ENCODE measurements around the gene FSIP1. TPM values are rescaled to one million over a fixed set of nuclear protein-coding genes. Genes with fewer than 3 reads are reported as not detected.

The FSIP1 gene
- total and polyA plus RNA-seq, 9 of the 15 experiments (the other 6 are each of a cell fraction or from before 2014, with no cell fraction given): 0.07 to 0.51 (median 0.29) TPM

- H3K4me2 ChIP-seq (ENCODE audit: insufficient read depth, low read length): no peak overlapping the region
- BruUV-seq (replicated peaks): no TSS peak
- H3K4me1 ChIP-seq (replicated peaks in 1 of 2; ENCODE audit: control insufficient read depth in 2 of 2, insufficient read depth in 2 of 2, low read length in 2 of 2): no peaks in the 10 kb centered on the region; a peak in 2 of 5 replicates
- H3K79me2 ChIP-seq (ENCODE audit: control insufficient read depth, insufficient read depth, low read length): no peaks in the 10 kb centered on the region
- 29% methylated on average over 3 of the region's 3 CpGs for WGBS (ENCODE audit: insufficient coverage, low coverage, missing lambda C conversion rate)
- H3K9ac ChIP-seq (ENCODE audit: insufficient read depth in 1 of 2, low read depth in 2 of 2, low read length in 2 of 2): no peak overlapping the region
- POLR2A ChIA-PET: interaction anchor here (0.6 kb wide), 1 partner anchor 13 kb away, joined by 3 read pairs; no protein-coding TSS in a partner anchor
- H3K27me3 ChIP-seq (ENCODE audit: control insufficient read depth in 2 of 2, insufficient read depth in 2 of 2, low read length in 2 of 2): no peaks in the 10 kb centered on the region
- in situ Hi-C loops (cut with MboI) (no loop called here), intact Hi-C loops (cut with micrococcal nuclease) (no loop called here)
- CTCF ChIA-PET (ENCODE audit: low intra/inter-chr PET ratio): no interaction called here
- TF ChIP-seq NRF1 (conservative IDR thresholded peaks at IDR 0.05 in 1 of 2, IDR thresholded peaks at IDR 0.05 in 1 of 2) (no peak), CEBPB (tag; IDR thresholded peaks at IDR 0.05) (0 out of 2 replicates have a peak, but pooled peaks have one; percentile 9), ATF3 (IDR thresholded peaks at IDR 0.05) (peak; percentile 68), ATF3 (CRISPR knock-in tag; conservative IDR thresholded peaks at IDR 0.05) (no peak)
- no peaks in the 10 kb centered on the region for H3K36me3 ChIP-seq (ENCODE audit: control insufficient read depth, insufficient read depth, low read length)
- no peak for FAIRE-seq
- ATAC-seq: no peak
- DNase-seq (ENCODE audit: extremely low read depth in 1 of 4, low spot score in 3 of 4): no peak
- H3K27ac ChIP-seq (ENCODE audit: extremely low read depth, low read depth, low read length): no peak overlapping the region
- no peaks in the 10 kb centered on the region for H4K20me1 ChIP-seq (replicated peaks; ENCODE audit: control insufficient read depth, insufficient read depth, low read length)
- no peaks in the 10 kb centered on the region for H3K9me1 ChIP-seq (ENCODE audit: control insufficient read depth, insufficient read depth, low read length)
- no peaks in the 10 kb centered on the region for H3K9me3 ChIP-seq (replicated peaks; ENCODE audit: control insufficient read depth, insufficient read depth, low read depth, low read length)
- H2AFZ ChIP-seq (ENCODE audit: low read depth, low read length): no peak overlapping the region
- H3K4me3 ChIP-seq: no peak overlapping the region
Observed at GRCh38 chr15:39731266-39731665, 51.4 kb downstream of the FSIP1 start.

- H3K9me3 ChIP-seq (replicated peaks; ENCODE audit: control insufficient read depth, insufficient read depth, low read depth, low read length): no peaks in the 10 kb centered on the region
- no peak overlapping the region for H3K27ac ChIP-seq (ENCODE audit: extremely low read depth, low read depth, low read length)
- H3K27me3 ChIP-seq (ENCODE audit: control insufficient read depth in 2 of 2, insufficient read depth in 2 of 2, low read length in 2 of 2): no peaks in the 10 kb centered on the region
- H3K36me3 ChIP-seq (ENCODE audit: control insufficient read depth, insufficient read depth, low read length): no peaks in the 10 kb centered on the region
- DNase-seq (ENCODE audit: extremely low read depth in 1 of 4, low spot score in 3 of 4) (peak in 1 of 4 experiments; percentile 23), FAIRE-seq (peak; percentile 15), ATAC-seq (peak; percentile 53)
- ChIA-PET POLR2A (interaction anchor here (0.6 kb wide), 1 partner anchor 13 kb away, joined by 3 read pairs; no protein-coding TSS in a partner anchor), CTCF (ENCODE audit: low intra/inter-chr PET ratio) (no interaction called here)
- no peaks in the 10 kb centered on the region; a peak in 2 of 5 replicates for H3K4me1 ChIP-seq (replicated peaks in 1 of 2; ENCODE audit: control insufficient read depth in 2 of 2, insufficient read depth in 2 of 2, low read length in 2 of 2)
- H3K9ac ChIP-seq (ENCODE audit: insufficient read depth in 1 of 2, low read depth in 2 of 2, low read length in 2 of 2): no peak overlapping the region; a peak in 1 of 4 replicates
- no peaks in the 10 kb centered on the region for H4K20me1 ChIP-seq (replicated peaks; ENCODE audit: control insufficient read depth, insufficient read depth, low read length)
- no peak overlapping the region for H3K4me3 ChIP-seq
- 9% methylated on average over 5 of the region's 5 CpGs for whole genome bisulfite sequencing (ENCODE audit: insufficient coverage, low coverage, missing lambda C conversion rate)
- H3K79me2 ChIP-seq (ENCODE audit: control insufficient read depth, insufficient read depth, low read length): no peaks in the 10 kb centered on the region
- H2AFZ ChIP-seq (ENCODE audit: low read depth, low read length): peak overlapping the region; percentile 46; the same call in 1 of the 2 replicates
- in situ Hi-C loops (cut with MboI) (no loop called here), intact Hi-C loops (cut with micrococcal nuclease) (no loop called here)
- H3K9me1 ChIP-seq (ENCODE audit: control insufficient read depth, insufficient read depth, low read length): no peaks in the 10 kb centered on the region
- BruUV-seq (replicated peaks): no TSS peak
- TF ChIP-seq TCF3 (CRISPR knock-in tag; IDR thresholded peaks at IDR 0.05): peak; percentile 16; the same call in 1 of the 2 replicates
- no peak for TF ChIP-seq ESRRA (IDR thresholded peaks at IDR 0.05; ENCODE audit: borderline replicate concordance, low read depth)
- 0 out of 2 replicates have a peak, but pooled peaks have one; percentile 18 for TF ChIP-seq SOX6 (IDR thresholded peaks at IDR 0.05)
- TF ChIP-seq ZNF408 (CRISPR knock-in tag; IDR thresholded peaks at IDR 0.05; ENCODE audit: low read depth): no peak
- no peak for TF ChIP-seq NEUROD1 (IDR thresholded peaks at IDR 0.05; ENCODE audit: borderline replicate concordance, low read depth, low read length, partially characterized antibody)
- TF ChIP-seq PKNOX1 (IDR thresholded peaks at IDR 0.05): 0 out of 2 replicates have a peak, but pooled peaks have one; percentile 25
- no peak overlapping the region; the same call in 1 of the 2 replicates for H3K4me2 ChIP-seq (ENCODE audit: insufficient read depth, low read length)
Observed at GRCh38 chr15:39730552-39730951, 52.1 kb downstream of the FSIP1 start.

Measured in K562 (cell line).